K562 (cell line): ENCODE measurements around the gene CYFIP2. TPM values are rescaled to one million over a fixed set of nuclear protein-coding genes. Genes with fewer than 3 reads are reported as not detected.

Experiments
- ATAC-seq: fragments of 200-7000 bp; cut with Tn5 transposase; 3 replicates; pipeline ENCODE4 v1.9.1; 2020; ENCODE audit warnings: moderate library complexity
- BruUV-seq: library from RNA; stranded (reverse); fragments of 400-500 nt; replicated peaks from 2 replicates; lab custom pipeline; 2021; lab: Mats Ljungman, UMichigan
- CTCF ChIA-PET: fragments of 300-600 bp; formaldehyde crosslinking; extraction: SDS; loops from one replicate; lab custom pipeline; 2021; ENCODE audit warnings: low intra/inter-chr PET ratio; lab: Yijun Ruan, JAX
- POLR2A ChIA-PET: fragments of 300-600, 350-650 bp; sonication (Branson Sonifier 250); formaldehyde crosslinking; extraction: SDS; loops from one replicate; lab custom pipeline; 2021; ENCODE audit warnings: antibody characterized with exemption, inconsistent platforms; lab: Yijun Ruan, JAX
- DNase-seq, 4 experiments: peaks; one replicate each; pipeline versions ENCODE4 v3.0.0 to v3.0.0-alpha.2; 2011 to 2018; ENCODE audit warnings: low spot score in 3 of 4, mixed read lengths in 3 of 4; ENCODE audit errors: extremely low read depth in 1 of 4
- FAIRE-seq: peaks from 2 replicates; lab custom pipeline; 2011; peaks lifted over from hg19 to GRCh38; lab: Jason Lieb, UNC
- H2AFZ ChIP-seq: 2 replicates; pipeline ENCODE4 v1.6.0; 2011; ENCODE audit warnings: low read depth, low read length, control low read depth, inconsistent platforms
- H3K27ac ChIP-seq: fragments of 200-600 bp; 3 replicates; pipeline ENCODE4 v1.8.0; 2011; ENCODE audit warnings: low read depth, mild to moderate bottlenecking, control low read depth, inconsistent platforms, low read length, moderate library complexity, mixed read lengths; ENCODE audit errors: extremely low read depth
- H3K27me3 ChIP-seq, 2 experiments: fragments of 300-600 bp in 1 of 2; 2 replicates in 1 of 2; 3 replicates in 1 of 2; pipeline versions ENCODE4 v1.6.0 to v1.8.0; 2011; ENCODE audit warnings: inconsistent platforms in 2 of 2, low read length in 2 of 2, mild to moderate bottlenecking in 1 of 2, mixed read lengths in 1 of 2, moderate library complexity in 1 of 2; ENCODE audit not compliant: control insufficient read depth in 2 of 2, insufficient read depth in 2 of 2
- H3K36me3 ChIP-seq: fragments of 300-600 bp; 3 replicates; pipeline ENCODE4 v1.8.0; 2011; ENCODE audit warnings: mild to moderate bottlenecking, low read length, inconsistent platforms; ENCODE audit not compliant: control insufficient read depth, insufficient read depth
- H3K4me1 ChIP-seq, 2 experiments: fragments of 200-600 bp in 1 of 2; replicated peaks in 1 of 2; 2 replicates in 1 of 2; 3 replicates in 1 of 2; pipeline versions ENCODE4 v1.5.1 to v1.8.0; 2011; ENCODE audit warnings: inconsistent platforms in 2 of 2, low read length in 2 of 2, mild to moderate bottlenecking in 1 of 2, mixed read lengths in 1 of 2, moderate library complexity in 1 of 2; ENCODE audit not compliant: control insufficient read depth in 2 of 2, insufficient read depth in 2 of 2
- H3K4me2 ChIP-seq: 2 replicates; pipeline ENCODE4 v1.6.1; 2011; ENCODE audit warnings: low read length, control low read depth, inconsistent platforms, mixed read lengths; ENCODE audit not compliant: insufficient read depth
- H3K4me3 ChIP-seq: fragments of 200-600 bp; sonication (generic), shearing (Covaris generic); 2 replicates; pipeline ENCODE4 v1.5.1; 2016; ENCODE audit warnings: control low read depth, inconsistent platforms
- H3K79me2 ChIP-seq: fragments of 200-600 bp; 3 replicates; pipeline ENCODE4 v1.8.0; 2011; ENCODE audit warnings: low read length, inconsistent platforms; ENCODE audit not compliant: control insufficient read depth, insufficient read depth
- H3K9ac ChIP-seq, 2 experiments: 2 replicates each; pipeline versions ENCODE4 v1.6.0 to v1.6.1; 2011; ENCODE audit warnings: low read depth in 2 of 2, low read length in 2 of 2, control low read depth in 1 of 2, inconsistent platforms in 1 of 2, mild to moderate bottlenecking in 1 of 2, mixed read lengths in 1 of 2; ENCODE audit not compliant: insufficient read depth in 1 of 2
- H3K9me1 ChIP-seq: one replicate; pipeline ENCODE4 v1.6.0; 2011; ENCODE audit warnings: inconsistent platforms, mild to moderate bottlenecking, low read length, moderate library complexity; ENCODE audit not compliant: control insufficient read depth, insufficient read depth
- H3K9me3 ChIP-seq: replicated peaks from 2 replicates; pipeline ENCODE4 v1.5.1; 2011; ENCODE audit warnings: low read depth, low read length, inconsistent platforms; ENCODE audit not compliant: control insufficient read depth, insufficient read depth
- H4K20me1 ChIP-seq: replicated peaks from 2 replicates; pipeline ENCODE4 v1.6.1; 2011; ENCODE audit warnings: low read length, inconsistent platforms, mixed read lengths; ENCODE audit not compliant: control insufficient read depth, insufficient read depth
- DPF2 ChIP-seq: fragments of 450-650 bp; IDR thresholded peaks from 2 replicates; pipeline ENCODE4 v1.6.1; 2016
- E2F3 ChIP-seq: fragments of 250-450 bp; sonication (Bioruptor Pico); IDR thresholded peaks from 2 replicates; pipeline ENCODE4 v1.4.0; 2020; ENCODE audit warnings: mild to moderate bottlenecking
- ETV1 ChIP-seq: fragments of 450-650 bp; conservative IDR thresholded peaks from 2 replicates; pipeline ENCODE4 v1.6.1; 2016; ENCODE audit warnings: missing genetic modification characterization, control low read depth, low read depth, missing compliant biosample characterization
- GABPB1 ChIP-seq: sonication (generic); formaldehyde crosslinking; IDR thresholded peaks from 2 replicates; pipeline ENCODE4 v1.8.0; 2022; ENCODE audit warnings: mild to moderate bottlenecking, missing genetic modification reagents
- HOMEZ ChIP-seq: fragments of 250-450 bp; sonication (Bioruptor Pico); IDR thresholded peaks from 2 replicates; pipeline ENCODE4 v1.4.0; 2020; ENCODE audit warnings: mild to moderate bottlenecking, moderate library complexity
- NONO ChIP-seq, 2 experiments: fragments of 200-400 bp in 1 of 2; fragments of 450-650 bp in 1 of 2; formaldehyde crosslinking in 1 of 2; IDR thresholded peaks; 2 replicates each; pipeline ENCODE4 v1.6.1; 2017; ENCODE audit warnings: low read depth in 2 of 2, mild to moderate bottlenecking in 2 of 2, moderate library complexity in 2 of 2, low read length in 1 of 2
- POLR2B ChIP-seq: fragments of 450-650 bp; IDR thresholded peaks from 2 replicates; pipeline ENCODE4 v1.6.1; 2018; ENCODE audit warnings: low read depth; ENCODE audit not compliant: partially characterized antibody
- PREB ChIP-seq: sonication (generic); formaldehyde crosslinking; IDR thresholded peaks from 2 replicates; pipeline ENCODE4 v1.8.1; 2023; ENCODE audit warnings: mild to moderate bottlenecking, missing genetic modification reagents
- RFX5 ChIP-seq: IDR thresholded peaks from 2 replicates; pipeline ENCODE4 v1.6.1; 2011; ENCODE audit warnings: low read depth, mild to moderate bottlenecking, improper control_type of control experiment, low read length
- TCF3 ChIP-seq: sonication (generic); formaldehyde crosslinking; IDR thresholded peaks from 2 replicates; pipeline ENCODE4 v1.4.0; 2020; ENCODE audit warnings: mild to moderate bottlenecking, missing genetic modification reagents
- TCF7 ChIP-seq: sonication (generic); IDR thresholded peaks from 2 replicates; pipeline ENCODE4 v1.6.1; 2016; ENCODE audit warnings: antibody characterized with exemption, borderline replicate concordance
- ZBTB9 ChIP-seq: fragments of 450-650 bp; formaldehyde crosslinking; IDR thresholded peaks from 2 replicates; pipeline ENCODE4 v1.4.0; 2020; ENCODE audit warnings: mild to moderate bottlenecking, moderate library complexity
- ZNF140 ChIP-seq: fragments of 250-450 bp; sonication (Bioruptor Pico); IDR thresholded peaks from 2 replicates; pipeline ENCODE4 v1.8.0; 2021; ENCODE audit warnings: moderate library complexity, mild to moderate bottlenecking, inconsistent platforms
- ZNF217 ChIP-seq: sonication (generic); formaldehyde crosslinking; IDR thresholded peaks from 2 replicates; pipeline ENCODE4 v1.8.0; 2022; ENCODE audit warnings: mild to moderate bottlenecking, missing genetic modification reagents
- ZNF280A ChIP-seq: fragments of 450-650 bp; IDR thresholded peaks from 2 replicates; pipeline ENCODE4 v1.6.1; 2018; ENCODE audit warnings: mild to moderate bottlenecking, low read depth; ENCODE audit not compliant: partially characterized antibody
- WGBS: fragments of 100-300 bp; shearing (Covaris generic); methylation state at CpG from one replicate; pipeline ENCODE4 v1.1.6; 2016; ENCODE audit warnings: low coverage, mixed read lengths; ENCODE audit not compliant: insufficient coverage; ENCODE audit errors: missing lambda C conversion rate; 5-methylcytosine and 5-hydroxymethylcytosine counted together
- in situ Hi-C: fragments of 300-500 bp; cut with MboI; formaldehyde crosslinking; loops from 4 replicates; pipeline ENCODE4 v1.15.0; 2018; ENCODE audit warnings: inconsistent platforms, mixed read lengths
- intact Hi-C: fragments of 100-400 bp; cut with micrococcal nuclease; formaldehyde crosslinking; loops from 2 replicates; pipeline ENCODE4 v1.14.2; 2022
- polyA plus RNA-seq, 8 experiments: library from polyadenylated mRNA; depleted of rRNA in 4 of 8; stranded (reverse) in 5 of 8; unstranded in 3 of 8; fragments of >200 nt; fragmentation: Nextera tagmentation in 2 of 8; fragmentation: Illumina TruSeq in 1 of 8; extraction: Ambion mirVana in 2 of 8; extraction: Trizol in 1 of 8; gene quantifications; 2 replicates each; pipeline versions ENCODE4 v1.2.1 to v1.2.3, GENCODE V29; 2011 to 2014; ENCODE audit warnings: inconsistent platforms in 1 of 8, missing spikeins in 1 of 8
- total RNA-seq, 7 experiments: library from RNA; depleted of rRNA in 6 of 7; stranded (reverse); fragments of >200 nt in 6 of 7; fragmentation: Illumina TruSeq in 2 of 7; extraction: Trizol in 2 of 7; gene quantifications; 2 replicates each; pipeline versions ENCODE4 v1.2.1 to v1.2.3, GENCODE V29; 2011 to 2021; ENCODE audit warnings: low replicate concordance in 1 of 7

The CYFIP2 gene
- total and polyA plus RNA-seq, 9 of the 15 experiments (the other 6 are each of a cell fraction or from before 2014, with no cell fraction given) = 0.76 to 2.9 (median 1.4) TPM; not detected in 1

DNA sequence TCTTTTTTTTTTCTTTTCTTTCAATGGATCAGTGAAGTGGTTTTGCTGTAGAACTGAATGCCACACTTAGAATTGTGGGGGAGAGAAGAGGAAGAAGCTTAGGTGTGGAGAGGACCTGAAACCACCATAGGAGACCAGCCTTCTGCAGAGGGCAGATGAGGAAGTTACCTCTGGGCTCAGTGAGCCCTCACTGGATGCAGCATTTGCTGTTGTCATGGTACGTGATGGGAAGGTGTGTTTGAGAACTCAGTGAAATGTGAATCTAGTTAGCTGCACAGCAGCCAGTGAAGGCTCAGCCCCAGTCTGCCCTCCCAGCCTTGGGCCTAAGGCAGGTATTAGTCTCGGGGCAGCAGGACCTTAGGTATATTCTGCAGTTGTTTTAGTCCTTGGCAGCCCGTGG, 17.5 kb downstream of the CYFIP2 start:
- Histone ChIP-seq H3K9me3 (no peaks in the 10 kb centered on the region), H3K9me1 (no peaks in the 10 kb centered on the region), H3K36me3 (no peaks in the 10 kb centered on the region), H3K27me3 (0 out of 5 replicates have a peak, but pooled peaks cover 0 to 2% of the 10 kb centered on the region in 2 experiments), H3K4me3 (no peak overlapping the region), H3K4me2 (no peak overlapping the region), H3K9ac (no peak overlapping the region), H4K20me1 (no peaks in the 10 kb centered on the region), H3K79me2 (no peaks in the 10 kb centered on the region), H3K4me1 (no peaks in the 10 kb centered on the region), H2AFZ (no peak overlapping the region), H3K27ac (no peak overlapping the region)
- TF ChIP-seq ZNF140 (CRISPR knock-in tag) = no peak
- TF ChIP-seq HOMEZ (CRISPR knock-in tag) = no peak
- TF ChIP-seq E2F3 (CRISPR knock-in tag) = no peak
- no peak for TF ChIP-seq TCF7
- no peak for TF ChIP-seq RFX5
- no peak for TF ChIP-seq ZNF217 (CRISPR knock-in tag)
- TF ChIP-seq ZNF280A = no peak
- no peak for TF ChIP-seq PREB (CRISPR knock-in tag)
- no peak for TF ChIP-seq GABPB1 (CRISPR knock-in tag)
- TF ChIP-seq ZBTB9 (CRISPR knock-in tag) = no peak
- TF ChIP-seq DPF2 = no peak
- TF ChIP-seq ETV1 = no peak
- no peak for TF ChIP-seq POLR2B
- TF ChIP-seq TCF3 (CRISPR knock-in tag) = no peak
- TF ChIP-seq NONO (IDR thresholded peaks at IDR 0.05; ENCODE audit: low read depth in 2 of 2, low read length in 1 of 2) = no peak
- FAIRE-seq (no peak), ATAC-seq (no peak), DNase-seq (no peak)
- in situ Hi-C loops (no loop called here), intact Hi-C loops (no loop called here)
- no TSS peak for BruUV-seq
- ChIA-PET POLR2A (no interaction called here), CTCF (no interaction called here)
- WGBS = 18% methylated on average over 3 of the region's 3 CpGs
